ENCODE data around the gene PRR23C. TPM values are rescaled to one million over a fixed set of nuclear protein-coding genes. Genes with fewer than 3 reads are reported as not detected.

Gene PRR23C
- not detected for polyA plus RNA-seq (2012; ENCODE audit: insufficient read length, low read depth)

DNA sequence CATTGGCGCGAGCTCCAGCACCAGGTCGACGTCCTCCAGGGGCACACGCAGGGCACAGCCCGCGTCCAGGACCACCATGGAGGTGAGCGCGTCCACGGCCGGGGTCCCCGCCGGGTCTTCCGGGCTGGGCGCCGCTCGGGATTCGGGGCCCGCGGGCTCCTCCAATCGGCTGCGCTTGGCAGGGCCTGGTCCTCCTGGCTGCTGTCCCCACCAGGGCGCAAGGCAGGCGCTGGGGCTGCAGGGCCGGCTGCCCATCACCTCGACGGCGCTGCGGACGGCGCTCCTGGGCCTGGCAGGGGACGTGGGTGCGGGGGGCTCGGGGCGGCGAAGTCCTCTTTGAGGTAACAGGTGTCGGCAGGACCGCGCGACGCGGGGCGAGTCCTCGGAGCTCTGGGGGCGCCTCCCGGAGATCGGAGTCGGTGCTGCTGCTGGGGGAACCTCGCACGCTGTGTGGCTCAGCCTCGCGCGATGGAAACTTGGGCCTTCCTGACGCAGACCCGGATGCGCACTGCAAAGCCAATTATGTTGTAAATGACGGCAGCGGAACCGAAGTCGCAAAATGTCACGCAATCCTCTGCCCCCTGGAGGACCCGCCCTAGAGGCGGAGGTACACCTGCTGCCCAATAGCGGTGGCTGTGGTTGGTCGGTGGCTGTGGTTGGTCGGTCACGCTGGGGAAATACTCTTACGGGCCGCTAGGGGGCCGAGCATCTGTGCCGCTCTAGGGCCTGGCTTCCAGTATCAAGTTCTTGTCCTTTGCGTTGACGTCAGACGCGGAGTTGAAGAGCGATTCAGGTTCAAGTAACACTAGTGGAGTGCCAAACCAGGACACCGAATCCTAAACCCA, at the start of gene PRR23C:
Gene PRR23C, minus strand, starts transcription at position 527 of the 845 bp plus-strand sequence. Its CDS starts 272 bp downstream, at position 255.
- TF ChIP-seq SIN3A (IDR thresholded peaks at IDR 0.05; ENCODE audit: borderline replicate concordance, insufficient read depth, low read length) (no peak), POLR2AphosphoS5 (IDR thresholded peaks at IDR 0.05; ENCODE audit: low read depth, low read length) (no peak), FOXP2 (optimal IDR thresholded peaks at IDR 0.05; ENCODE audit: borderline replicate concordance, extremely low read depth, extremely low read length, insufficient read depth) (no peak), TAF1 (IDR thresholded peaks at IDR 0.05; ENCODE audit: borderline replicate concordance, insufficient read depth, low read length) (no peak)
- TF ChIP-seq, protein P1, sequence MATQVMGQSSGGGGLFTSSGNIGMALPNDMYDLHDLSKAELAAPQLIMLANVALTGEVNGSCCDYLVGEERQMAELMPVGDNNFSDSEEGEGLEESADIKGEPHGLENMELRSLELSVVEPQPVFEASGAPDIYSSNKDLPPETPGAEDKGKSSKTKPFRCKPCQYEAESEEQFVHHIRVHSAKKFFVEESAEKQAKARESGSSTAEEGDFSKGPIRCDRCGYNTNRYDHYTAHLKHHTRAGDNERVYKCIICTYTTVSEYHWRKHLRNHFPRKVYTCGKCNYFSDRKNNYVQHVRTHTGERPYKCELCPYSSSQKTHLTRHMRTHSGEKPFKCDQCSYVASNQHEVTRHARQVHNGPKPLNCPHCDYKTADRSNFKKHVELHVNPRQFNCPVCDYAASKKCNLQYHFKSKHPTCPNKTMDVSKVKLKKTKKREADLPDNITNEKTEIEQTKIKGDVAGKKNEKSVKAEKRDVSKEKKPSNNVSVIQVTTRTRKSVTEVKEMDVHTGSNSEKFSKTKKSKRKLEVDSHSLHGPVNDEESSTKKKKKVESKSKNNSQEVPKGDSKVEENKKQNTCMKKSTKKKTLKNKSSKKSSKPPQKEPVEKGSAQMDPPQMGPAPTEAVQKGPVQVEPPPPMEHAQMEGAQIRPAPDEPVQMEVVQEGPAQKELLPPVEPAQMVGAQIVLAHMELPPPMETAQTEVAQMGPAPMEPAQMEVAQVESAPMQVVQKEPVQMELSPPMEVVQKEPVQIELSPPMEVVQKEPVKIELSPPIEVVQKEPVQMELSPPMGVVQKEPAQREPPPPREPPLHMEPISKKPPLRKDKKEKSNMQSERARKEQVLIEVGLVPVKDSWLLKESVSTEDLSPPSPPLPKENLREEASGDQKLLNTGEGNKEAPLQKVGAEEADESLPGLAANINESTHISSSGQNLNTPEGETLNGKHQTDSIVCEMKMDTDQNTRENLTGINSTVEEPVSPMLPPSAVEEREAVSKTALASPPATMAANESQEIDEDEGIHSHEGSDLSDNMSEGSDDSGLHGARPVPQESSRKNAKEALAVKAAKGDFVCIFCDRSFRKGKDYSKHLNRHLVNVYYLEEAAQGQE (IDR thresholded peaks at IDR 0.05; ENCODE audit: insufficient read depth in 1 of 2, low read depth in 2 of 2, low read length in 2 of 2) = no peak

DNA sequence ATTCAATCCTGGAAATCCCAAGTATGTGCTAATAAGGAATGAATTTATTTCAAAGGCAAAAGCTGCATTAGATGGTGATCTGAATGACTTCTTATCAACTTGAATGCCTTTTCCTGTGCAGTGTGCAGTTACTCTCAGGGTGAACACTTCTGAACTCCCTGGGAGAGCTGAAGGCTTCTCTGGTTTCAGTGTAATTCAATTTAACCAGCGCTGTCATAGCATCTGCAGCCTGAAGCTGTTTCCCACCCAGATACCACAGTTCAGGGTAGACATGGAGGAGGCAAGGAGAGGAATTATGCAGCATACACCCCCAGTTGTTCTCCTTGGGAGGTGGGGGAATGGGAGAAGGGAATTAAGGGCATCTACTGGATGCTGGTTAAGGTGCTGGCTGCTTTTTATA, 49.1 kb upstream of the PRR23C start:
- TF ChIP-seq FOXP2 (optimal IDR thresholded peaks at IDR 0.05; ENCODE audit: borderline replicate concordance, extremely low read depth, extremely low read length, insufficient read depth) = no peak

DNA sequence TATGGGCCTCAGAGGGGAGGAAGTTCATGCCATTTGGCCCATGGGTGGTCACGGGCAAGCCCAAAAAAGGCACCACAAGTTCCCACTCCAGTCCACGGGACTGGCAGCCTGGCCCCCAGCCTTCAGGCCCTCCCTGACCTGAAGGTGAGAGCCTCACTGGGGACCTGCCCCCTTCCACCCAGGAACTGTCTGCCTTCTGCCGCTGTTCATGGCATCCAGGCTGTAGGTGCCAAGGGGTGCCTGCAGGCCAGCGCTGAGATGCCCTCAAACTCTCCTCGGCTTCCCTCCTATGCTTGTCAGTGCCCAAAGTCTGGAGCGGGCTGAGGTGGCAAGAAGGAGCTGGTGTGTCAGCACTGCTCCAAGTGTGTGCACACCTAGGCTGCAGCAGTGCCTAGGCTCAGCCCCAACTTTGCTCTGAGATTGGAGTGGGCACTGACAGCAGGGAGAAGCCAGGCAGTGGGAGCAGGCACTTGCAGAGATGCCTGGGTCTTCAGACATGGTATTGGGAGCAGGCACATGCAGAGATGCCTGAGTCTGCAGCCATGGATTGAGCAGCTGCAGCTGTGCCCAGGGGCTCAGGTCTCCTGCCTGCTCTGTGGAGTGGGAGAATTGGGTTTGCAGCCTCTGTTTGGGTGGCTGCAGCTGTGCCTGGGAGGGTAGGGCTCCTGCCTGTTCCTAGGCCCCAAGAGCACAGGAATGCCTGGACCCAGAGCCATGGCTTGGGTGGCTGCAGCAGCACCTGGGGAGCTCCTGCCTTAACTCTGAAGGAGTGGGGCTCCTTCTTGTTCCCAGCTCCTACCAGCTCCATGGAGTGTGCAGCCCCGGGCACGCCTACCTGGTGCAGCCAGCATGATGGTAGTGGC, 44.0 kb upstream of the PRR23C start:
- TF ChIP-seq, protein P1 (IDR thresholded peaks at IDR 0.05; ENCODE audit: insufficient read depth in 1 of 2, low read depth in 2 of 2, low read length in 2 of 2) = no peak
- TF ChIP-seq POLR2AphosphoS5 (IDR thresholded peaks at IDR 0.05; ENCODE audit: low read depth, low read length) (no peak), TAF1 (IDR thresholded peaks at IDR 0.05; ENCODE audit: borderline replicate concordance, insufficient read depth, low read length) (no peak), FOXP2 (optimal IDR thresholded peaks at IDR 0.05; ENCODE audit: borderline replicate concordance, extremely low read depth, extremely low read length, insufficient read depth) (no peak), SIN3A (IDR thresholded peaks at IDR 0.05; ENCODE audit: borderline replicate concordance, insufficient read depth, low read length) (no peak)

DNA sequence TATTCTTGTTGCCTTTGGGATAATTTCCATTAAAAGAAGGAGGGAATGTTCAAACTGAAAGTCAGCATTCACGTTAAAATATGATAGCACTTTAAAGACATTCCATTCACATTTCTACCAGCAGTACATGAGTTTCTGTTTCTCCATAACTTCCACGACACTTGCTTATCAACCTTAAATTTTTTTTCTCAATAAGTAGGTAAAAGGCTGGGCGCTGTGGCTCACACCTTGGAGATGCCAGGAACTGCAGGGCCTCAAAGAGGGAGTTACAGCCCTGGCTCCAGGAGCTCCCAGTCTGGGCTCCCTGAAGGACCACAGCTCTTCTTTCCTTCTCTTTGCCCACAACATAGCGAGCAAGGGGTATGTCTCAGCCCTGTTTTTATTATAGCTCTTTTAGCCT, 42.9 kb upstream of the PRR23C start:
- TF ChIP-seq FOXP2 (optimal IDR thresholded peaks at IDR 0.05; ENCODE audit: borderline replicate concordance, extremely low read depth, extremely low read length, insufficient read depth) (no peak), SIN3A (IDR thresholded peaks at IDR 0.05; ENCODE audit: borderline replicate concordance, insufficient read depth, low read length) (no peak), TAF1 (IDR thresholded peaks at IDR 0.05; ENCODE audit: borderline replicate concordance, insufficient read depth, low read length) (no peak), POLR2AphosphoS5 (IDR thresholded peaks at IDR 0.05; ENCODE audit: low read depth, low read length) (no peak)
- TF ChIP-seq, protein P1 (IDR thresholded peaks at IDR 0.05; ENCODE audit: insufficient read depth in 1 of 2, low read depth in 2 of 2, low read length in 2 of 2) = no peak

DNA sequence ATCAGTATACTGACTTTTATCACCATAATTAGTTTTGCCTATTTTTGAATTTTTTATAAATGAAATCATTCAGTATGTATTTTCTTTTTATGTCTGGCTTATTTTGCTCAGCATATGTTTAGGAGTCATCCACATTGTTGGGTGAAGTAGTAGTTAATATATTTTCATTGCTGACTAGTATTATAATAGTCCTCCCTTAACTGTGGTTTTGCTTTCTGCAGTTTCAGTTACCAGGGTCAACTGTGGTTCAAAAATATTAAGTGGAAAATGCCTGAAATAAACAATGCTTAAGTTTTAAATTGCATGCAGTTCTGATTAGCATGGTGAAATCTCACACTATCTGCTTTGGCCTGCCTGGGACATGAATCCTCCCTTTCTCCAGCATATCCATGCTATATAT, 39.5 kb upstream of the PRR23C start:
- TF ChIP-seq POLR2AphosphoS5 (IDR thresholded peaks at IDR 0.05; ENCODE audit: low read depth, low read length) = no peak
- no peak for TF ChIP-seq SIN3A (IDR thresholded peaks at IDR 0.05; ENCODE audit: borderline replicate concordance, insufficient read depth, low read length)
- no peak for TF ChIP-seq TAF1 (IDR thresholded peaks at IDR 0.05; ENCODE audit: borderline replicate concordance, insufficient read depth, low read length)
- TF ChIP-seq FOXP2 (optimal IDR thresholded peaks at IDR 0.05; ENCODE audit: borderline replicate concordance, extremely low read depth, extremely low read length, insufficient read depth) = no peak
- TF ChIP-seq, protein P1 (IDR thresholded peaks at IDR 0.05; ENCODE audit: insufficient read depth in 1 of 2, low read depth in 2 of 2, low read length in 2 of 2) = no peak
